Keratinocyte (primary cell): ENCODE results near the gene IFT22. TPM values are rescaled to one million over a fixed set of nuclear protein-coding genes. Genes with fewer than 3 reads are reported as not detected.

ENCODE experiments used
- DNase-seq: peaks from one replicate; pipeline ENCODE4 v3.0.0-alpha.2; 2011; ENCODE audit warnings: low read depth, missing footprints, low spot score
- FAIRE-seq: peaks from 2 replicates; lab custom pipeline; 2011; peaks lifted over from hg19 to GRCh38; lab: Jason Lieb, UNC
- H2AFZ ChIP-seq: 2 replicates; pipeline ENCODE4 v1.6.0; 2012; ENCODE audit warnings: low read length, control low read depth, inconsistent platforms; ENCODE audit not compliant: control insufficient read depth
- H3K27ac ChIP-seq: 2 replicates; pipeline ENCODE4 v1.5.1; 2011; ENCODE audit warnings: low read length; ENCODE audit not compliant: control insufficient read depth, insufficient read depth
- H3K27me3 ChIP-seq: 3 replicates; pipeline ENCODE4 v1.6.0; 2011; ENCODE audit warnings: low read length; ENCODE audit not compliant: control insufficient read depth, insufficient read depth; ENCODE audit errors: extremely low read depth
- H3K36me3 ChIP-seq, 2 experiments: 2 replicates in 1 of 2; 3 replicates in 1 of 2; pipeline ENCODE4 v1.5.1; 2011; ENCODE audit warnings: low read length in 2 of 2, mild to moderate bottlenecking in 1 of 2; ENCODE audit not compliant: control insufficient read depth in 2 of 2, insufficient read depth in 2 of 2; ENCODE audit errors: extremely low read depth in 1 of 2
- H3K4me1 ChIP-seq: 3 replicates; pipeline ENCODE4 v1.5.1; 2011; ENCODE audit warnings: low read length; ENCODE audit not compliant: control insufficient read depth, insufficient read depth; ENCODE audit errors: extremely low read depth
- H3K4me2 ChIP-seq: 3 replicates; pipeline ENCODE4 v1.6.0; 2011; ENCODE audit warnings: low read depth, low read length; ENCODE audit not compliant: control insufficient read depth, insufficient read depth; ENCODE audit errors: extremely low read depth
- H3K4me3 ChIP-seq, 3 experiments: fragments of 200-600 bp in 1 of 3; sonication (generic) in 1 of 3; 2 replicates in 2 of 3; 3 replicates in 1 of 3; pipeline ENCODE4 v1.5.1; 2011 to 2016; ENCODE audit warnings: low read length in 3 of 3, mild to moderate bottlenecking in 3 of 3, control low read depth in 2 of 3, inconsistent platforms in 1 of 3, low read depth in 1 of 3, mixed read lengths in 1 of 3, mixed run types in 1 of 3, moderate library complexity in 1 of 3; ENCODE audit not compliant: control insufficient read depth in 2 of 3, insufficient read depth in 2 of 3; ENCODE audit errors: extremely low read depth in 1 of 3
- H3K79me2 ChIP-seq: 2 replicates; pipeline ENCODE4 v1.6.0; 2012; ENCODE audit warnings: low read length; ENCODE audit not compliant: control insufficient read depth, insufficient read depth
- H3K9ac ChIP-seq: 3 replicates; pipeline ENCODE4 v1.6.0; 2011; ENCODE audit warnings: low read length; ENCODE audit not compliant: control insufficient read depth, insufficient read depth; ENCODE audit errors: extremely low read depth
- H3K9me1 ChIP-seq: 3 replicates; pipeline ENCODE4 v1.6.0; 2011; ENCODE audit warnings: low read length; ENCODE audit not compliant: control insufficient read depth, insufficient read depth; ENCODE audit errors: extremely low read depth
- H3K9me3 ChIP-seq: 2 replicates; pipeline ENCODE4 v1.5.1; 2012; ENCODE audit warnings: low read depth, low read length; ENCODE audit not compliant: control insufficient read depth
- H4K20me1 ChIP-seq: 3 replicates; pipeline ENCODE4 v1.6.0; 2011; ENCODE audit warnings: low read length; ENCODE audit not compliant: control insufficient read depth, insufficient read depth; ENCODE audit errors: extremely low read depth
- CTCF ChIP-seq, 3 experiments: IDR thresholded peaks in 1 of 3; conservative IDR thresholded peaks in 1 of 3; optimal IDR thresholded peaks in 1 of 3; 2 replicates in 2 of 3; 3 replicates in 1 of 3; pipeline versions ENCODE3 to v1.5.1; 2011; ENCODE audit warnings: low read length in 3 of 3, mild to moderate bottlenecking in 3 of 3, moderate library complexity in 2 of 3, control low read depth in 1 of 3, inconsistent platforms in 1 of 3; ENCODE audit not compliant: insufficient read depth in 2 of 3; ENCODE audit errors: extremely low read depth in 1 of 3
- EZH2 ChIP-seq: IDR thresholded peaks from one replicate; pipeline ENCODE4 v1.6.1; 2012; ENCODE audit warnings: inconsistent platforms, mild to moderate bottlenecking, low read length, moderate library complexity
- dilution Hi-C: fragments of 300-500 bp; cut with MboI; formaldehyde crosslinking; loops from one replicate; pipeline ENCODE4 v1.7.0; 2020; ENCODE audit warnings: low sequenced_read_pairs; ENCODE audit not compliant: extremely low pct_ligation_motif_present
- polyA minus RNA-seq, 3 experiments: library from RNA; depleted of rRNA, polyadenylated mRNA; stranded (reverse); fragments of >200 nt; gene quantifications; 1 replicate in 1 of 3; 2 replicates in 1 of 3; 3 replicates in 1 of 3; pipeline ENCODE4 v1.2.3, GENCODE V29; 2011
- polyA plus RNA-seq, 5 experiments: library from polyadenylated mRNA; depleted of rRNA in 3 of 5; stranded (reverse) in 3 of 5; stranded (forward) in 1 of 5; unstranded in 1 of 5; fragments of >200 nt; gene quantifications; 1 replicate in 1 of 5; 2 replicates in 3 of 5; 3 replicates in 1 of 5; pipeline versions ENCODE4 v1.2.1 to v1.2.3, GENCODE V29; 2011 to 2012; ENCODE audit warnings: missing spikeins in 2 of 5, low read depth in 1 of 5, low replicate concordance in 1 of 5

Gene IFT22
- 28.3 to 30.1 TPM (median 29.4 TPM) in 3 replicates for polyA plus RNA-seq
- 4.7 TPM for polyA plus RNA-seq (2011; ENCODE audit: low read depth)
- polyA plus RNA-seq (2011; cell fraction: cytosol; rRNA removed): 25.5 and 31.4 TPM in 2 replicates
- polyA plus RNA-seq (2011; cell fraction: nucleus; rRNA removed): 8.2 and 9.6 TPM in 2 replicates
- 11.3 and 23.0 TPM in 2 replicates for polyA plus RNA-seq (2012; ENCODE audit: low replicate concordance)
- polyA minus RNA-seq: 13.0 to 22.2 TPM (median 21.8 TPM) in 3 replicates
- 13.0 TPM for polyA minus RNA-seq (2011; cell fraction: cytosol; rRNA and poly(A)+ RNA removed)
- polyA minus RNA-seq (2011; cell fraction: nucleus; rRNA and poly(A)+ RNA removed): 4.1 and 5.0 TPM in 2 replicates

GRCh38 chr7:101321491-101322401 lies at the start of gene IFT22:
Gene IFT22, minus strand, starts transcription at chr7:101321812. Its CDS starts 103 bp downstream, at chr7:101321709.
- H3K79me2 ChIP-seq: peaks cover 7% of the 10 kb centered on the region
- H3K9ac ChIP-seq: peak within 1 kb of the TSS; percentile 75
- peak within 1 kb of the TSS; percentile 73 for H3K4me2 ChIP-seq
- FAIRE-seq (no peak), DNase-seq (peak; percentile 45)
- no peaks in the 10 kb centered on the region for H3K9me1 ChIP-seq
- H3K4me3 ChIP-seq: peak within 1 kb of the TSS; percentile 84 to 91 (median 86)
- TF ChIP-seq EZH2 (no peak), CTCF (optimal IDR thresholded peaks at IDR 0.05 in 1 of 3, IDR thresholded peaks at IDR 0.05 in 1 of 3, conservative IDR thresholded peaks at IDR 0.05 in 1 of 3; ENCODE audit: extremely low read depth in 1 of 3, insufficient read depth in 2 of 3, low read length in 3 of 3) (peak; percentile 28 to 44 (median 31))
- H3K27me3 ChIP-seq: no peaks in the 10 kb centered on the region
- no peaks in the 10 kb centered on the region for H3K36me3 ChIP-seq
- peaks cover 5% of the 10 kb centered on the region for H3K4me1 ChIP-seq
- dilution Hi-C loops: no loop called here
- H2AFZ ChIP-seq: peak within 1 kb of the TSS; percentile 95
- H4K20me1 ChIP-seq: no peaks in the 10 kb centered on the region
- no peaks in the 10 kb centered on the region for H3K9me3 ChIP-seq
- peak within 1 kb of the TSS; percentile 60 for H3K27ac ChIP-seq

- DNase-seq (no peak), FAIRE-seq (no peak)
- Histone ChIP-seq H3K9me1 (no peaks in the 10 kb centered on the region), H3K4me1 (peaks cover 3% of the 10 kb centered on the region), H3K27me3 (peaks cover 20% of the 10 kb centered on the region), H3K36me3 (no peaks in the 10 kb centered on the region), H3K79me2 (no peaks in the 10 kb centered on the region), H4K20me1 (no peaks in the 10 kb centered on the region), H3K4me3 (no peak overlapping the region), H3K27ac (no peak overlapping the region), H3K9ac (no peak overlapping the region), H2AFZ (no peak overlapping the region), H3K9me3 (no peaks in the 10 kb centered on the region), H3K4me2 (no peak overlapping the region)
- TF ChIP-seq CTCF (optimal IDR thresholded peaks at IDR 0.05 in 1 of 3, IDR thresholded peaks at IDR 0.05 in 1 of 3, conservative IDR thresholded peaks at IDR 0.05 in 1 of 3; ENCODE audit: extremely low read depth in 1 of 3, insufficient read depth in 2 of 3, low read length in 3 of 3): no peak
- no peak for TF ChIP-seq EZH2
- dilution Hi-C loops: no loop called here
Measured at GRCh38 chr7:101370836-101371235, 49.2 kb upstream of the IFT22 start.
